Neural progenitor cell (in vitro differentiated cells): Measurements from ENCODE around the gene CCDC102B.

Experiments
- CTCF ChIP-seq: fragments of 200-600 bp; sonication (generic); IDR thresholded peaks from 2 replicates; pipeline ENCODE4 v1.5.1; 2017; ENCODE audit warnings: antibody characterized with exemption, mild to moderate bottlenecking
- EZH2 ChIP-seq: fragments of 200-600 bp; sonication (generic); IDR thresholded peaks from 2 replicates; pipeline ENCODE4 v1.6.1; 2017; ENCODE audit warnings: antibody characterized with exemption, mild to moderate bottlenecking, moderate library complexity

GRCh38 chr18:68778280-68778886, 19.5 kb upstream of the CCDC102B start:
- no peak for TF ChIP-seq CTCF
- no peak for TF ChIP-seq EZH2
